RCC 7860 (cell line): ENCODE measurements around the gene TNFAIP1.

ENCODE experiments used
- DNase-seq: peaks from one replicate; pipeline ENCODE4 v3.0.0-alpha.2; 2015; ENCODE audit warnings: low spot score
- FAIRE-seq: peaks from 2 replicates; lab custom pipeline; 2012; peaks lifted over from hg19 to GRCh38; lab: Jason Lieb, UNC

TNFAIP1 gene

GRCh38 chr17:28369684-28370034, 34.1 kb downstream of the TNFAIP1 start:
- no peak for DNase-seq
- no peak for FAIRE-seq

GRCh38 chr17:28370035-28370743, 34.6 kb downstream of the TNFAIP1 start, which contains the start of gene VTN:
TSS of gene VTN (minus strand) at chr17:28370307. CDS start at chr17:28370203, 104 bp downstream.
- peak; percentile 44 for DNase-seq
- FAIRE-seq: no peak

GRCh38 chr17:28370744-28371103, 35.2 kb downstream of the TNFAIP1 start:
- no peak for DNase-seq
- no peak for FAIRE-seq

- FAIRE-seq (no peak), DNase-seq (no peak)
Measured at GRCh38 chr17:28371245-28372202, 36.0 kb downstream of the TNFAIP1 start, which contains the start of gene SARM1. TSS of gene SARM1 (plus strand) at chr17:28371694. CDS start at chr17:28372033, 339 bp downstream.

- FAIRE-seq: no peak
- no peak for DNase-seq
Measured at GRCh38 chr17:28372203-28372944, 36.8 kb downstream of the TNFAIP1 start.

- DNase-seq: no peak
- no peak for FAIRE-seq
Measured at GRCh38 chr17:28372945-28373274, 37.3 kb downstream of the TNFAIP1 start.

- no peak for DNase-seq
- no peak for FAIRE-seq
Measured at GRCh38 chr17:28379814-28380801, 44.5 kb downstream of the TNFAIP1 start.

GRCh38 chr17:28381141-28381825, 45.7 kb downstream of the TNFAIP1 start:
- no peak for FAIRE-seq
- DNase-seq: no peak

GRCh38 chr17:28384281-28385036, 48.9 kb downstream of the TNFAIP1 start:
- DNase-seq: no peak
- no peak for FAIRE-seq

GRCh38 chr17:28385037-28385400, 49.5 kb downstream of the TNFAIP1 start:
- DNase-seq: no peak
- FAIRE-seq: no peak

- DNase-seq (no peak), FAIRE-seq (no peak)
Measured at GRCh38 chr17:28385406-28385805, 49.8 kb downstream of the TNFAIP1 start.

- FAIRE-seq (no peak), DNase-seq (no peak)
Measured at GRCh38 chr17:28386391-28386790, 50.8 kb downstream of the TNFAIP1 start.

GRCh38 chr17:28388106-28388505, 52.5 kb downstream of the TNFAIP1 start:
- no peak for DNase-seq
- FAIRE-seq: no peak

GRCh38 chr17:28390141-28390540, 54.6 kb downstream of the TNFAIP1 start:
- FAIRE-seq (no peak), DNase-seq (no peak)

- FAIRE-seq (no peak), DNase-seq (no peak)
Measured at GRCh38 chr17:28390563-28390962, 55.0 kb downstream of the TNFAIP1 start.

- FAIRE-seq: no peak
Measured at GRCh38 chr17:28390984-28391383, 55.4 kb downstream of the TNFAIP1 start.

GRCh38 chr17:28391401-28391800, 55.8 kb downstream of the TNFAIP1 start:
- no peak for FAIRE-seq
- DNase-seq: no peak

More at GRCh38 chr17:28390984-28391383, 55.4 kb downstream of the TNFAIP1 start:
- no peak for DNase-seq

- FAIRE-seq (no peak), DNase-seq (no peak)
Measured at GRCh38 chr17:28392491-28392890, 56.9 kb downstream of the TNFAIP1 start.
